ENCODE data around the gene RAI1. TPM values are rescaled to one million over a fixed set of nuclear protein-coding genes. Genes with fewer than 3 reads are reported as not detected.

RAI1 gene
- total RNA-seq, 2 experiments from 2014 or later: 17.1 to 49.4 TPM

DNA sequence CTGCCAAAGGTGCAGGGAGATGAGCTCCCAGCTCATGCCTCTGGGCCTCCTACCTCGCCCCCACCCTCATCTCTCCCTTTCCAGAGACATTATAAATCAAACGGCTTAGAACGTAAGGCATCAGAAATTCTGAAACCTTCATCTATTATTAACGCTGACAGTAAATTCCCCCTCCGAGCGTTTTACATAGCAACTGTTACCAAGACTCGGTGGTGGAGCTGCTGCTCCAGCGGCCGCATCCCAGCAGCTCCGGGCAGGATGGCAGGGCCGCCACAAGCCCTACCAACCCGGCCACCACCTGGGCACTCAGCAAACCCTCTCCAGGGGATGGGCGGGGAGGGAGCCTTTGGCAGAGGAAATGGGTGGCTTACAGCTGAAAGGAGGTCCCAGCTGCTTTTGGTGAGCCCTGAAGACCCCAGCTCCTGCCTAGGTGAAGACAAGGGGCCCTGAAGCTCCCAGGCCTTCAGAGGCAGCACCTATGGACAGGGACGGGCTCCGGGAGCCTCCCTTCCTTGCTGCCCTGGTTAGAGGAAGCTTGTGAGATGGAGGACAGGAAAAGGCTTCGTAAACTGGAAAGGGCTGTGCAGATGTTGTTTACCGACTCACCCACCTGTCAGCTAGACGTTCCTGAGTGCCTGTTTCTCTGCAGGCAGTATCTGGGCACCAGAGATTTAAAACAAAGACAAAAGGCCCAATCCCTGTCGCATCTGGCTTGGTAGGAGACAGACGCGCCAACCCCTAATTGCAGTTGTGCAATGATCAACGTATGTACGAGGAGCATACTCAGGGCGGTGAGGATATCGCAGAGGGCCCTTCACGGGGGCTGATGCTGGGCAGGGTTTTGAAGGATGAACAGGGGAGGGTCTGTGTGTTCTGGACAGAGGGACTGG lies 76.9 kb downstream of the RAI1 start:
- DNase-seq (ENCODE audit: low spot score): peak; percentile 86
- intact Hi-C loops (cut with micrococcal nuclease; ENCODE audit: unreplicated experiment): loop anchor here (1.0 to 2.0 kb wide), 3 partner anchors 8 to 79 kb away; partner anchors contain the start of gene SREBF1

DNA sequence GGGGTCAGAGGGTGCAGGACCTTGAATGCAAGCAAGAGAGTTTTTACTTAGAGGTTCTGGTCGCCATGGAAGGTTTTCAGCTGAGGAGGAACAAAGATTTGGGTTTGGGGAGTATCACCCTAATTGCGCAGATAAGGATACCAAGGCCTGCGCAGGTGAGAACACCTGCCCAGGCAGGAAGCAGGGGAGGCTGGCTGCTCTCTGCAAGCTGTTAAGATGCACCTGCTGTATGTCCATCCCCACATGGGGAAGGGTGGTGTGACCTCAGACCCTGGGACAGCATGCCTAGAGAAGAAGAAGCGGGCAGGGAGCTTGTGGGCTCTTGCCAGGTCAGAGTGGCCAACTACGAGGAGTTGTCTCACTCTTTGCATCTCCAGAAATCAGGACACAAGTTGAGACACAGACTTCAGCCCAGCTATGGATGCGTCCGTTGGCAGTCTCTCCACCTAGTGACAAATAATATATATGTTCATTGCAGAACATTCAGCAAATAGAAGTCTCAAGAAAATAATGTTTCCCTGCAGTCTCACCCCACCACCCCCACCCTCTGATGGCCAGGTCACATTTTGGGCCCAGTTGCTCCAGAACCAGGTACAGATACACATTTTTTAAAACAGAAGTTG lies 77.8 kb downstream of the RAI1 start:
- Histone ChIP-seq H3K27ac (ENCODE audit: low read depth, low read length, poor library complexity, severe bottlenecking) (peak overlapping the region; percentile 98), H3K4me1 (ENCODE audit: insufficient read depth, low read length, poor library complexity, severe bottlenecking) (peaks cover 100% of the 10 kb centered on the region), H3K9me3 (ENCODE audit: low read length) (no peaks in the 10 kb centered on the region), H3K4me3 (ENCODE audit: low read depth, low read length, poor library complexity, severe bottlenecking) (peak overlapping the region; percentile 61), H3K36me3 (ENCODE audit: insufficient read depth, low read length) (peaks cover 20% of the 10 kb centered on the region; the same call in 1 of the 2 replicates), H2AFZ (ENCODE audit: low read length) (no peak overlapping the region), H3K9me2 (ENCODE audit: insufficient read depth, low read length) (no peaks in the 10 kb centered on the region), H3K4me2 (ENCODE audit: low read length) (peak overlapping the region; percentile 84), H3K79me2 (ENCODE audit: insufficient read depth, low read depth, low read length) (peaks cover 45% of the 10 kb centered on the region; the same call in 1 of the 2 replicates), H4K20me1 (ENCODE audit: insufficient read depth, low read length) (no peaks in the 10 kb centered on the region)
- ChIA-PET CTCF (ENCODE audit: unreplicated experiment) (no interaction called here), POLR2A (interaction anchor here (0.7 to 1.3 kb wide), 4 partner anchors 9 to 77 kb away, joined by 3 to 5 read pairs (median 4); no protein-coding TSS in a partner anchor)
- intact Hi-C loops (cut with micrococcal nuclease; ENCODE audit: unreplicated experiment): loop anchor here (1.0 to 2.0 kb wide), 2 partner anchors 7 to 26 kb away; no protein-coding TSS in a partner anchor
- TF ChIP-seq, protein P1, sequence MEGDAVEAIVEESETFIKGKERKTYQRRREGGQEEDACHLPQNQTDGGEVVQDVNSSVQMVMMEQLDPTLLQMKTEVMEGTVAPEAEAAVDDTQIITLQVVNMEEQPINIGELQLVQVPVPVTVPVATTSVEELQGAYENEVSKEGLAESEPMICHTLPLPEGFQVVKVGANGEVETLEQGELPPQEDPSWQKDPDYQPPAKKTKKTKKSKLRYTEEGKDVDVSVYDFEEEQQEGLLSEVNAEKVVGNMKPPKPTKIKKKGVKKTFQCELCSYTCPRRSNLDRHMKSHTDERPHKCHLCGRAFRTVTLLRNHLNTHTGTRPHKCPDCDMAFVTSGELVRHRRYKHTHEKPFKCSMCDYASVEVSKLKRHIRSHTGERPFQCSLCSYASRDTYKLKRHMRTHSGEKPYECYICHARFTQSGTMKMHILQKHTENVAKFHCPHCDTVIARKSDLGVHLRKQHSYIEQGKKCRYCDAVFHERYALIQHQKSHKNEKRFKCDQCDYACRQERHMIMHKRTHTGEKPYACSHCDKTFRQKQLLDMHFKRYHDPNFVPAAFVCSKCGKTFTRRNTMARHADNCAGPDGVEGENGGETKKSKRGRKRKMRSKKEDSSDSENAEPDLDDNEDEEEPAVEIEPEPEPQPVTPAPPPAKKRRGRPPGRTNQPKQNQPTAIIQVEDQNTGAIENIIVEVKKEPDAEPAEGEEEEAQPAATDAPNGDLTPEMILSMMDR (conservative IDR thresholded peaks at IDR 0.05; ENCODE audit: low read length): peak; percentile 41
- no peak for TF ChIP-seq EZH2phosphoT487 (IDR thresholded peaks at IDR 0.05; ENCODE audit: borderline replicate concordance, low read depth, low read length)
- no TSS peak for BruUV-seq (replicated peaks)
- DNase-seq (ENCODE audit: low spot score): peak; percentile 74

More for the DNA sequence above, 76.9 kb downstream of the RAI1 start:
- Histone ChIP-seq H3K27ac (ENCODE audit: low read depth, low read length, poor library complexity, severe bottlenecking) (peak overlapping the region; percentile 98), H4K20me1 (ENCODE audit: insufficient read depth, low read length) (no peaks in the 10 kb centered on the region), H3K4me1 (ENCODE audit: insufficient read depth, low read length, poor library complexity, severe bottlenecking) (peaks cover 100% of the 10 kb centered on the region), H2AFZ (ENCODE audit: low read length) (no peak overlapping the region), H3K4me2 (ENCODE audit: low read length) (peak overlapping the region; percentile 84), H3K9me2 (ENCODE audit: insufficient read depth, low read length) (no peaks in the 10 kb centered on the region), H3K36me3 (ENCODE audit: insufficient read depth, low read length) (peaks cover 15% of the 10 kb centered on the region; the same call in 1 of the 2 replicates), H3K9me3 (ENCODE audit: low read length) (no peaks in the 10 kb centered on the region), H3K4me3 (ENCODE audit: low read depth, low read length, poor library complexity, severe bottlenecking) (peak overlapping the region; percentile 61), H3K79me2 (ENCODE audit: insufficient read depth, low read depth, low read length) (peaks cover 47% of the 10 kb centered on the region)
- ChIA-PET POLR2A (interaction anchor here (0.9 to 2.1 kb wide), 6 partner anchors 8 to 78 kb away, joined by 3 to 8 read pairs (median 4); partner anchors contain the start of gene SREBF1), CTCF (ENCODE audit: unreplicated experiment) (interaction anchor here (1.1 to 1.8 kb wide), 3 partner anchors 8 to 76 kb away, joined by 3 to 5 read pairs (median 3); no protein-coding TSS in a partner anchor)
- no peak for TF ChIP-seq EZH2phosphoT487 (IDR thresholded peaks at IDR 0.05; ENCODE audit: borderline replicate concordance, low read depth, low read length)
- TF ChIP-seq, protein P1 (conservative IDR thresholded peaks at IDR 0.05; ENCODE audit: low read length): no peak
- BruUV-seq (replicated peaks): TSS peak; percentile 61

Measured in OCI-LY7 (cell line).